Fibroblast of skin of back (primary cell): ENCODE measurements around the gene KATNAL2.
"Not testable (repeated sequence)": the region's sequence is repeated elsewhere in the genome, so short reads cannot be mapped to it uniquely, and the experiment has no call there.

Source experiments
- DNase-seq: peaks from one replicate; pipeline ENCODE4 v3.0.0-alpha.2; 2013

KATNAL2 gene

DNA sequence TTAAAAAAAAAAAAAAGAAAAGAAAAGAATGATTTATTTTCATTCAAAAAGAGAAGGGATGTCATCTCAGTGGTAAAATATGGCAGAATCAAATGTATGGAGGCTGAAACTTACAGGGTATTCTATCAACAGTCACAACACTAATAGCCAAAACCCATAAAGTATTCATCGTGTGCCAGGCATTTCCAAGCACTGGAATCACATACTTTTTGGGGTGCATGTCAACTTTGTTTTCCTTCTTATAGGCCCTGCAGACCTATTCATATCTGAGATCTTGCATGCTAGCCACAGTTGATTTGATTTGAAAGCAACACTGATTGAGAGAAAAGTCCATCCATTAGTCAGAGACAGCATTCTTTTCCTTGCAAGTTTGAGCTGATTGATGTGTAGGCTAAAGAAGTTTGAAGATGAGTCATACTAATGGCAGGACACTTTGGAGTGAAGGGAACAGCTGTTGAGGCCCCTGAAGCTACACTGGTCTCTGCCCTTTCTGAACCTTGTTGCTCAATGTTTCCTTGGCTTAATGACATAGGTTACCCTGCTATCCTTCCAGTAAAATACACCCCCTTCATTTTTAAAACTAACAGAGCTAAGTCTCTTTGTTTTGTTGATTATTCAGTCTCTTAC is 22.0 kb downstream of the KATNAL2 start:
- DNase-seq: peak; percentile 54

DNA sequence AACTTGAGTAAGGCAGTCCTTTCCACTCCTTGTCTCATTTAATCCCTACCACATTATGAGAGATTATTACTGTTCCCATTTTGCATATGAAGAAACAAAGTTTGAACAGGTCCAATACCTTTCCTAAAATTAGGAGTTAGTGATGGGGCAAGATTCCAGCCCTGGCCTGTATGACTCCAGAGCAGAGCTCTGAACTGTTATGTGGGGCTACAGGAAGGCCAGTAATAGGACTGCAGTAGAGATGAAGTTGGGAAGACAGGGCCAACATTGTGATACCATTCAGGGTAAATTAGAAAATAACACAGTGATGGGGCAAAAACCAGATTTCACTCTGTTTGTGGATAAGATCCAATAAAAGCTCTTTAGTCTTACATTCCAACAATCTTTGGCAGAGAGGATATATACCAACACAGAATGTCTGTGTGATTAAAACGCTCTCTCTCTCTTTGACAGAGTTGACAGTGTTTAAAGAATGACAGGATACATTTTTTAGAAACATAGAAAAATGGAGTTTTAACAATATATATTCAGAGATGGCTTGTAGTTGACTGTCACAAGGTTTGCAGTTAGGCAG is 22.7 kb downstream of the KATNAL2 start:
- no peak for DNase-seq

DNA sequence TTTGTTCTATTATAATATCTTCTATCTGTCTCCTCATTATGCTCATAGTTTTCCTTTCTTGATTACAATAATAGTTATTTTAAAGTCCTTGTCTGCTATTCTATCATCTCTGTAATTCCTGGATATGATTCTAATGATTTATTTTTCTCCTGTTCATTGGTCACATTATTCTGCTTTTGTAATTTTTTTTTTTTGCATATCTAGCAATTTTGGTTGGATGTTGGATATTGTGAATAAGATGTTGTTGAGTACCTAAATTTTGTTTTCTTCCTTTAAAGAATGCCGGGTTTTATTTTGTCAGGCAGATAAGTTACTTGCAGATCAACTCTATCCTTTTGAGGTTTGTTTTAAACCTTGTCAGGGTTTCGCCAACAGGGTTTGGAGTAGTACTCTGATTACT is 25.2 kb downstream of the KATNAL2 start:
- DNase-seq: no peak

DNA sequence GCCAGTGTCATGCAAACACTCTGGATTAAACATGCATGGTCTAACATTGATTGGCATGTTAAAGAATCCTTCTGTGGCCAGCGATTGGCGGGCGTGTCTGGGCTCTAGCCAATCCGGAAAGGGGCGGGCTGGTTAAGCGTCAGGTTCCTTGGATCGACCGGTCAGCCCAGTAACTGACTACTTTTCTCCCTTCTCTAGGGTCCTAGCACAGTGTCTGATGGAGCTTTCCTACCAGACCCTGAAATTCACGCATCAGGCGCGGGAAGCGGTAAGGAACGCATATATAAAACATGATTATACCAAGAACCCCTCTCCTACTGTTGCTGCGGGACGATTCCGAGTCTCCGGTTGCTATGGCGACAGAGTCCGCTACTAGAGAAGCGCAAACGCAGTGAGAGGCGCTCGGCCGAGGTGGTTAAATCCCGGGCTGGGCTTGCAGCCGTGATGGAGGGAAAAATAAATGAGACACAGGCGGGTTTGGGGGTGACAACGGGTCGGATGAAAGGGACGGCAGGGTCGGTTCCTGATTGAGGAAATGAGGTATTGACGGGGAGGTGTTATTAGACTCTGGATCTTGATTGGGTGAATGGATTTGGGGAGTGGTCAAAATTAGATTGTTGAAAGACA is 29.4 kb downstream of the KATNAL2 start:
- DNase-seq: peak; percentile 84

DNA sequence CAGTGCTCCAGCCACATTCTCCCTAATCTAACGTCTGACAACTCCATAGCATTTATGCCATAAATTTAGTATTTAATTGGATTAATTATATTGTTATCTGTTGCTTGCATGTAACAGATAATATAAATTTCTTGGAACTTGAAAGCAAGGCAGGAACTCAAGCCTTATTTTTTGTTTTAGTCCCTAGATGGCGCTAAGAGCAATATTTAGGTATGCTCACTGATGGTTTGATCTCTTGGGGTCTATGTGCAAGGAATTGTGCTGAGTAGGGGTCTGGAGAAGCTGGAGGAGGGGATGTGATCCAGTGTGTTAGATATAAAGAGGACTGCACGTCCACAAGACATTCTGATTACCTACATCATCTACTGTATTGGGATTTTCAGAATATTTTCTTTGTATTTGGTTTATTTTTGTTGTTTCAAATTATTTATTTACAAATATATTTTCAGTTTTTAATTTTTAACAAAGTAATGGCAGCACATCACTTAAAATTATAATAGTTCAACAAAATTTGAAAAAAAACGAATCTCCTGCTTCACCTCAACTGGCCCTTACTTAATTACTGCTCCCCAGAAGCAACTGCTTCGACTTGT is 32.8 kb downstream of the KATNAL2 start:
- DNase-seq: no peak

DNA sequence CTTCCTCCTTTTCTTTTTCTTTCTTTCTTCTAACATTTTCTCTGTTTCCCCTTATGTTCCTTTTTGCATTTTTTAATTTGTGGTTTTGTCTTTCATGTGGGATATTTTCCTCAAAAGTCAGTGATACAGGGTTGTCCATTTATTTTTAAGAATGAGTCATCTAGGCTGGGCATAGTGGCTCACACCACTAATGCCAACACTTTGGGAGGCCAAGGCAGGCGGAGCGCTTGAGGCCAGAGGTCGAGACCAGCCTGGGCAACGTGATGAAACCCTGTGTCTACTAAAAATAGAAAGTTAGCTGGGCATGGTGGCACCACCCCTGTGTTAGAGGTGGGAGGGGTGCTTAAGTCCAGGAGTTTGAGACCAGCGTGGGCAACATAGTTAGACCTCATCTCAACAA is 35.8 kb downstream of the KATNAL2 start:
- DNase-seq: no peak

DNA sequence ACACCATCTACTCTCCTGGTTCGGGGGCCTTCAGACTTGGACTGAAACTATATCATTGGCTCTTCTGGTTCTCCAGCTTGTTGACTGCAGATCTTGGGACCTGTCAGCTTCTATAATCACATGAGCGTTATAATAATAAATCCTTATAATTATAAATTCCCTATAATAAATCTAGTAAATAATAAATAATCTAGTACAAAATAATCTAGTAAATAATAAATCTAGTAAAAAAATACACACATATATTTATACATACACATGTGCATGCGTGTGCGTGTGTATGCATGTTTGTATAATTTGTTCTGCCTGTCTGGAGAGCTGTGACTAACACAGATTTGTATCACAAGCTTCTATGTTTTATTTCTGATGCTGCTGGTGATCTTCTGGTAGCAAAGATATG is 40.8 kb downstream of the KATNAL2 start:
- DNase-seq: no peak

DNA sequence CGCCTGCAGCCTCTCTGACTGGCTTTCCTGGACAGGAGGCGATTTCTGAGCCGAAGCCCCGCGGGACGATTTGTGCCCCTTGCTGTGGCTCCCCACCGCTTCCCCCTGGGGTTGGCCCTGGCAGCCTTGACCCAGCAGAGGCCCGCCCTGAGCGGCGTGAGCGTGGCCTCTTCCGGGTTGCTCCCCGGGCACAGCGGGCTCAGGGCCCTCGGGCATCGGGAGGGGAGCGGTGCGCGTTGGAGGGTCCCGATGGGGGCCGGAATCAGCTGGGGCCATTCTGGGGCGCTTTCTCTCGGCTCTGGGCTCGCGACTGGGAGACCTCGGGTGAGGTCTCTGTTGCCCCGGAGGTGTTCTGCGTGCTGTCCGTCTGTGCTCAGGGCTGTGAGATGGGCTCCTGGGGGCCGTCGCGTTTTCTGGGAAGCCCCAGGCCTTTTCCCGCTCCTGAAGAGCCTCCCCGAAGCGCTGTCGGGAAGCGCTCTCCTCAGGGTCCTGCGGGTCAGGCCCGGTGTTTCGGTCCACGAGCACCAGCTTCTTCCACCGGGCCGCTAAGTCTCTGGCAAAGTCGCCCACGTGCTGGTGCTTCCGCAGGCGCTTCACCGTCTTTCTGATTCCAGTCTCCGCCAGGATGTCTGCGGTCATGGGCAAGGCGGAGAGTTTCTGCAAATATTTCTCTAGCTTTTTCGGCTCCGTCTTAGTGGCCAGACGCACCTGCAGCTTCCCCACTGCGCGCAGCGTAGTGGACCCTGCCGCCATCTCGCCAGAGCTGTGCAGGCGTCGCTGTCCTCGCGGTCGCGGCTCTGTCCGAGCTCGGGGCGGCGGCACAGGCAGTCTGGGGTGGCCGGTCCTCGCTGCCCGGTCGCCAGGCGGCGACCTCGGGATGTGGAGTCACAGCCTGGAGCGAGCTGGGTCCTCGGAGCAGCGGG is 46.5 kb downstream of the KATNAL2 start:
- not testable (repeated sequence) for DNase-seq

DNA sequence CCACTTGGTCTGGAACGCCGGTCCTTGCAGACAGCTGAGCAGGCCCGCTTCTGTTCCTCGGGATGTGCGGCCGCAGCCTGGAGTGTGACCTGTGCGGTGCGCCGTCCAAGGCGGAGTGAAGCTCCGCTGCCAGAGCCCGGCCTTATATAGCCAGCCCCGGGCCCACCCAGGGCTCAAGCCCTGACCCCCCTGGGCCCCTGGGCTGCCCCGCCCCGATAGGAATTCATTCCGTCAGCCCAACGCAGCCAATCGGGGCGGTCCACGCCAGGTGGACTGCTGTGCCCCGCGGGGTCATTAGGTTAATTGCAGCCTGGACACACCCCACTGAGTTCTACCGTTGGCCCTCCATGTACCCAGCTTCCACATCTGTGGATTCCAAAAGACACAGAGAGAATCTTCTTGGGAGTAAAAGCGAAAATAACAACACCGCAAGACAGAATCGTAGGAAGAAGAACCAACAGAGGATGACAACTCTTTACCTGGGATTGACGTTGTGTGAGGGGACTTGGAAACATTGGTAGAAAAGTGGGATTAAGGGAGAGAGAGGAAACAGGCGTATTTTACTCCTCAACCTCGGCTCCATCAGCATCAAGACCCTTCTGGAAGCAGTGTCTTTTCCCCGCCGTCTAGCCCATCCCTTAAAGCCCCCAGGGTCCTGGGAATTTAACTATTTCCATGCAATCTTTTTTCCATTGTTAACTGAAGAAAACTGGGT is 47.3 kb downstream of the KATNAL2 start:
- DNase-seq: peak; percentile 11

DNA sequence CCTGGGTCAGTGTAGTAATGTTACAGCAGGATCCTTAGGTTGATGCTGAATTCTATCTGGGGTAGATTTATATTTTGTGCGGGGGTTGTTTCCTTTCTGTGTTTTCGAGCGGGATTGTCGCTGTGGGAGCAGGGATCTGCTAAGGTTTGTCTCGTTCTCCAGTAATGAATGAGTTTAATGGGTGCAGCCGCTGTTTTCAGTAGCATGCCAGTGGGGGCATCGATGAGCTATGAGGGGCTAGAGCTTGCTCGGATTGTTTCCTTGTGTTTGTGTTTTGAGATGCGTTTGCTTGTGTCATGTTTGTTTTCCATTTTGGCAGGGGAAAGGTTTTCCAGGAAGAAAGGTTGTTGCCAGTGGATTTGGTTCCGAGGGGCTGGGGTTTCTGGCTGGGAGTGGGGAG is 48.9 kb downstream of the KATNAL2 start:
- DNase-seq: not testable (repeated sequence)

DNA sequence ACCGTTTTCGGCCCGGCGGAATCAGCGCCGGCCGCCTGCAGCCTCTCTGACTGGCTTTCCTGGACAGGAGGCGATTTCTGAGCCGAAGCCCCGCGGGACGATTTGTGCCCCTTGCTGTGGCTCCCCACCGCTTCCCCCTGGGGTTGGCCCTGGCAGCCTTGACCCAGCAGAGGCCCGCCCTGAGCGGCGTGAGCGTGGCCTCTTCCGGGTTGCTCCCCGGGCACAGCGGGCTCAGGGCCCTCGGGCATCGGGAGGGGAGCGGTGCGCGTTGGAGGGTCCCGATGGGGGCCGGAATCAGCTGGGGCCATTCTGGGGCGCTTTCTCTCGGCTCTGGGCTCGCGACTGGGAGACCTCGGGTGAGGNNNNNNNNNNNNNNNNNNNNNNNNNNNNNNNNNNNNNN is 52.1 kb downstream of the KATNAL2 start:
- DNase-seq: not testable (repeated sequence)

DNA sequence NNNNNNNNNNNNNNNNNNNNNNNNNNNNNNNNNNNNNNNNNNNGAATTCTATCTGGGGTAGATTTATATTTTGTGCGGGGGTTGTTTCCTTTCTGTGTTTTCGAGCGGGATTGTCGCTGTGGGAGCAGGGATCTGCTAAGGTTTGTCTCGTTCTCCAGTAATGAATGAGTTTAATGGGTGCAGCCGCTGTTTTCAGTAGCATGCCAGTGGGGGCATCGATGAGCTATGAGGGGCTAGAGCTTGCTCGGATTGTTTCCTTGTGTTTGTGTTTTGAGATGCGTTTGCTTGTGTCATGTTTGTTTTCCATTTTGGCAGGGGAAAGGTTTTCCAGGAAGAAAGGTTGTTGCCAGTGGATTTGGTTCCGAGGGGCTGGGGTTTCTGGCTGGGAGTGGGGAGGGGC is 102.5 kb downstream of the KATNAL2 start:
- not testable (repeated sequence) for DNase-seq

DNA sequence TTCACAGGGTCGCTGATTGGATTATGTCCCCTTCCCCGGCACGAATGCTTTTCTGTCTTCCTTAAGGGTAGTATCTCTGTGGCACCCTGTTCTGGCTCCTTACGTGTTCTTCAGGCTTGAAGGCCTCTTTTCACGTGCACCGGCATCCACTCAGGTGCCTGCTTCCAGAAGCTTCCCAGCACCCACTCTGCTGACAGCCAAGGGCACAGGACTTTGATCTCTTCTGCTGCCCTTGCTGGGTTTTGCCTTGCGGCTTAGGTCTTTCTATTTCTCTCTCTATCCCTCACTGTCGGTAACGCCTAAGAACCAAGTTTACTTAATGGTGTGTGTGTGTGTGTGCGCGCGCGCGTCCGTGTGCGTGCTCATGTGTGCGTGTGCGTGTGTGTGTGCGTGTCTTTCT is 103.4 kb downstream of the KATNAL2 start:
- not testable (repeated sequence) for DNase-seq

DNA sequence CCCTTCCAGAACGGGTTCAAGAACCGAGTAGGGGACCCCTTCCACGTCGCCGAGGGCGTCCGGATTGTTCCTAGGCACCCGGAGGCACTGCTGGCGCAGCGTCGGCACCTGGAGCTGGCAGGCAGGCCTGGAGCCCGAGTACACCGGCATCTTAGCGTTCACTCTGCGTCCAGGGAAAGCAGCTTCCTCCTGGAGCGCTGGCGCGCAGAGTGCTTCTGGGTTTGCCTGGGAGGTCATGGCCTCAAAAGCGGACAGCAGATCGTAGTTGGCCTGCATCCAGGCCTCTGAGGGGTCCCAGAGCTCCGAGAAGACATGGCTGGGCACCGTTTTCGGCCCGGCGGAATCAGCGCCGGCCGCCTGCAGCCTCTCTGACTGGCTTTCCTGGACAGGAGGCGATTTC is 105.4 kb downstream of the KATNAL2 start:
- not testable (repeated sequence) for DNase-seq

DNA sequence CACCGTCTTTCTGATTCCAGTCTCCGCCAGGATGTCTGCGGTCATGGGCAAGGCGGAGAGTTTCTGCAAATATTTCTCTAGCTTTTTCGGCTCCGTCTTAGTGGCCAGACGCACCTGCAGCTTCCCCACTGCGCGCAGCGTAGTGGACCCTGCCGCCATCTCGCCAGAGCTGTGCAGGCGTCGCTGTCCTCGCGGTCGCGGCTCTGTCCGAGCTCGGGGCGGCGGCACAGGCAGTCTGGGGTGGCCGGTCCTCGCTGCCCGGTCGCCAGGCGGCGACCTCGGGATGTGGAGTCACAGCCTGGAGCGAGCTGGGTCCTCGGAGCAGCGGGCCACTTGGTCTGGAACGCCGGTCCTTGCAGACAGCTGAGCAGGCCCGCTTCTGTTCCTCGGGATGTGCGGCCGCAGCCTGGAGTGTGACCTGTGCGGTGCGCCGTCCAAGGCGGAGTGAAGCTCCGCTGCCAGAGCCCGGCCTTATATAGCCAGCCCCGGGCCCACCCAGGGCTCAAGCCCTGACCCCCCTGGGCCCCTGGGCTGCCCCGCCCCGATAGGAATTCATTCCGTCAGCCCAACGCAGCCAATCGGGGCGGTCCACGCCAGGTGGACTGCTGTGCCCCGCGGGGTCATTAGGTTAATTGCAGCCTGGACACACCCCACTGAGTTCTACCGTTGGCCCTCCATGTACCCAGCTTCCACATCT is 106.5 kb downstream of the KATNAL2 start:
- DNase-seq: not testable (repeated sequence)

DNA sequence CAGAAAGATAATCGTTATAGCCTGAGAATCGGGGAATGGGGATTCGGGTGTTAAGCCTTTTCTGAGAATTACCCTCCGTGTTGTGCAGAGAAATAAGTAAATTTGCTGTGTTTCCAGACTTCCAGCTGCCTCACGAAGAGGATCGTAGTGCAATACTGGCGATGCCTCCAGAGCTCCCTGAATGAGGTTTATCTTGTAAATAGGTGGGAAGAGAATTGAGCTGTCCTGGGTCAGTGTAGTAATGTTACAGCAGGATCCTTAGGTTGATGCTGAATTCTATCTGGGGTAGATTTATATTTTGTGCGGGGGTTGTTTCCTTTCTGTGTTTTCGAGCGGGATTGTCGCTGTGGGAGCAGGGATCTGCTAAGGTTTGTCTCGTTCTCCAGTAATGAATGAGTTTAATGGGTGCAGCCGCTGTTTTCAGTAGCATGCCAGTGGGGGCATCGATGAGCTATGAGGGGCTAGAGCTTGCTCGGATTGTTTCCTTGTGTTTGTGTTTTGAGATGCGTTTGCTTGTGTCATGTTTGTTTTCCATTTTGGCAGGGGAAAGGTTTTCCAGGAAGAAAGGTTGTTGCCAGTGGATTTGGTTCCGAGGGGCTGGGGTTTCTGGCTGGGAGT is 108.3 kb downstream of the KATNAL2 start:
- not testable (repeated sequence) for DNase-seq

DNA sequence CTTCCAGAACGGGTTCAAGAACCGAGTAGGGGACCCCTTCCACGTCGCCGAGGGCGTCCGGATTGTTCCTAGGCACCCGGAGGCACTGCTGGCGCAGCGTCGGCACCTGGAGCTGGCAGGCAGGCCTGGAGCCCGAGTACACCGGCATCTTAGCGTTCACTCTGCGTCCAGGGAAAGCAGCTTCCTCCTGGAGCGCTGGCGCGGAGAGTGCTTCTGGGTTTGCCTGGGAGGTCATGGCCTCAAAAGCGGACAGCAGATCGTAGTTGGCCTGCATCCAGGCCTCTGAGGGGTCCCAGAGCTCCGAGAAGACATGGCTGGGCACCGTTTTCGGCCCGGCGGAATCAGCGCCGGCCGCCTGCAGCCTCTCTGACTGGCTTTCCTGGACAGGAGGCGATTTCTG is 111.3 kb downstream of the KATNAL2 start:
- not testable (repeated sequence) for DNase-seq

DNA sequence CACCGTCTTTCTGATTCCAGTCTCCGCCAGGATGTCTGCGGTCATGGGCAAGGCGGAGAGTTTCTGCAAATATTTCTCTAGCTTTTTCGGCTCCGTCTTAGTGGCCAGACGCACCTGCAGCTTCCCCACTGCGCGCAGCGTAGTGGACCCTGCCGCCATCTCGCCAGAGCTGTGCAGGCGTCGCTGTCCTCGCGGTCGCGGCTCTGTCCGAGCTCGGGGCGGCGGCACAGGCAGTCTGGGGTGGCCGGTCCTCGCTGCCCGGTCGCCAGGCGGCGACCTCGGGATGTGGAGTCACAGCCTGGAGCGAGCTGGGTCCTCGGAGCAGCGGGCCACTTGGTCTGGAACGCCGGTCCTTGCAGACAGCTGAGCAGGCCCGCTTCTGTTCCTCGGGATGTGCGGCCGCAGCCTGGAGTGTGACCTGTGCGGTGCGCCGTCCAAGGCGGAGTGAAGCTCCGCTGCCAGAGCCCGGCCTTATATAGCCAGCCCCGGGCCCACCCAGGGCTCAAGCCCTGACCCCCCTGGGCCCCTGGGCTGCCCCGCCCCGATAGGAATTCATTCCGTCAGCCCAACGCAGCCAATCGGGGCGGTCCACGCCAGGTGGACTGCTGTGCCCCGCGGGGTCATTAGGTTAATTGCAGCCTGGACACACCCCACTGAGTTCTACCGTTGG is 112.4 kb downstream of the KATNAL2 start:
- DNase-seq: not testable (repeated sequence)

DNA sequence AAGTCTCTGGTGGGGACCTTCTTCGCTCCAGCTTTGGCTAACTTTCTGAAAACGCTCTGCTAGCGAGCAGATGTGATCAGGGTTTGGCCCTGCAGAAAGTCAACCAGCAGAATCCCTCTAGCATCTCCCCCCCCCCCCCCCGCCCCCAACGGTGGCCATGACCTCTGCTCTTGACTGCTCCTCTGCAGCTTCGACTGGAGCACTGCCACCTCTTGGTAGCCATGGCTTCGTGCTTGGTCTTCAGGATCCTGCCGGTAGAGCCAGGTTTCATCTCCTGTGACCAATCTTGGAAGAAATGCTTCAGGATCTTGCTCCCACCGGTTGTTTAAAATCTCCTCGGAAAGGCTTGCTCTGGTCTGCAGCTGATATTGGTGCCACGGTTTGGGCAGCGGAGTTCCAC is 113.5 kb downstream of the KATNAL2 start:
- not testable (repeated sequence) for DNase-seq

DNA sequence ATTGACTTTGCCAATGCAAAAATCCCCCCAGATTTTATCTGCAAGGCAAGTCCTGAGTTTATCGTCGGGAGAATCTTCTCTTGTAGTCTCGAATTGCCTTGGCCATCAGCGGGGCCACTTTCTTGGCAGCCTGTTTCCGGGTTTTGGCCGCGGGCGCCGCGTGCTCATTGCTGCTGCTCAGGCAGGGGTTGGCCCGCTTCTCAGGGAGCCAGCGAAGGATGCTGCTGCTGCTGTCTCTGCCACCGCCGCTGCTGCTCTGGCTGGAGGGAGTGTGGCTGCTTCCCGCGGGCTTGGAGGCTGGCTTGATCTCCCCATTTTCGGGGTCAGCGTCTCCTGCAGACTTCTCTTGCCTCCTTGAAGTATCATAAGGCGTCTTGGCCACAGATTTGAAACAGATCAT is 115.5 kb downstream of the KATNAL2 start:
- DNase-seq: no peak
